Endothelial cell of umbilical vein (primary cell): ENCODE measurements around the gene HAUS3. TPM values are rescaled to one million over a fixed set of nuclear protein-coding genes. Genes with fewer than 3 reads are reported as not detected.

Experiments used
- BruUV-seq: library from RNA; stranded (reverse); fragments of 400-500 nt; replicated peaks from 2 replicates; lab custom pipeline; 2021; lab: Mats Ljungman, UMichigan
- CTCF ChIA-PET: fragments of 300-600, 350-600 bp; sonication (Branson Sonifier 250); formaldehyde crosslinking; loops from one replicate; lab custom pipeline; 2021; ENCODE audit warnings: antibody characterized with exemption, inconsistent platforms; lab: Charles Lee
- POLR2A ChIA-PET: fragments of 300-600, 350-600 bp; sonication (Branson Sonifier 250); formaldehyde crosslinking; loops from one replicate; lab custom pipeline; 2021; ENCODE audit warnings: antibody characterized with exemption, inconsistent platforms; lab: Charles Lee
- DNase-seq: peaks from one replicate; pipeline ENCODE4 v3.0.0-alpha.2; 2011; ENCODE audit warnings: low read depth, low spot score
- FAIRE-seq: peaks from 2 replicates; lab custom pipeline; 2011; peaks lifted over from hg19 to GRCh38; lab: Jason Lieb, UNC
- H2AFZ ChIP-seq: 2 replicates; pipeline ENCODE4 v1.6.0; 2012; ENCODE audit warnings: low read depth, low read length, control low read depth, inconsistent platforms
- H3K27ac ChIP-seq: 2 replicates; pipeline ENCODE4 v1.5.1; 2011; ENCODE audit warnings: low read depth, mild to moderate bottlenecking, control low read depth, low read length, moderate library complexity; ENCODE audit not compliant: insufficient read depth
- H3K27me3 ChIP-seq, 2 experiments: 2 replicates each; pipeline versions ENCODE4 v1.6.0 to v1.6.1; 2011; ENCODE audit warnings: low read length in 2 of 2, mixed read lengths in 1 of 2; ENCODE audit not compliant: control insufficient read depth in 2 of 2, insufficient read depth in 2 of 2
- H3K36me3 ChIP-seq, 2 experiments: 2 replicates in 1 of 2; 3 replicates in 1 of 2; pipeline ENCODE4 v1.5.1; 2011; ENCODE audit warnings: low read length in 2 of 2, mild to moderate bottlenecking in 1 of 2, moderate library complexity in 1 of 2; ENCODE audit not compliant: control insufficient read depth in 2 of 2, insufficient read depth in 2 of 2; ENCODE audit errors: extremely low read depth in 1 of 2
- H3K4me1 ChIP-seq: 3 replicates; pipeline ENCODE4 v1.5.1; 2011; ENCODE audit warnings: mild to moderate bottlenecking, low read length; ENCODE audit not compliant: control insufficient read depth, insufficient read depth; ENCODE audit errors: extremely low read depth
- H3K4me2 ChIP-seq: 2 replicates; pipeline ENCODE4 v1.6.1; 2011; ENCODE audit warnings: low read length, control low read depth, mixed read lengths; ENCODE audit not compliant: insufficient read depth
- H3K4me3 ChIP-seq, 3 experiments: fragments of 200-600 bp in 1 of 3; sonication (generic), shearing (Covaris generic) in 1 of 3; replicated peaks in 1 of 3; 2 replicates each; pipeline ENCODE4 v1.5.1; 2011 to 2016; ENCODE audit warnings: control low read depth in 3 of 3, low read length in 3 of 3, mild to moderate bottlenecking in 2 of 3, inconsistent platforms in 1 of 3, low read depth in 1 of 3, moderate library complexity in 1 of 3; ENCODE audit not compliant: insufficient read depth in 1 of 3
- H3K79me2 ChIP-seq: 2 replicates; pipeline ENCODE4 v1.6.0; 2012; ENCODE audit warnings: low read length, inconsistent platforms; ENCODE audit not compliant: control insufficient read depth, insufficient read depth
- H3K9ac ChIP-seq: replicated peaks from 2 replicates; pipeline ENCODE3; 2011; ENCODE audit warnings: low read length, control low read depth; ENCODE audit not compliant: insufficient read depth; ENCODE audit errors: extremely low read depth
- H3K9me1 ChIP-seq: replicated peaks from 3 replicates; pipeline ENCODE4 v1.6.0; 2011; ENCODE audit warnings: mild to moderate bottlenecking, low read length; ENCODE audit not compliant: control insufficient read depth, insufficient read depth; ENCODE audit errors: extremely low read depth
- H3K9me3 ChIP-seq: replicated peaks from 2 replicates; pipeline ENCODE4 v1.5.1; 2012; ENCODE audit warnings: low read length, inconsistent platforms; ENCODE audit not compliant: control insufficient read depth, insufficient read depth
- H4K20me1 ChIP-seq: replicated peaks from 2 replicates; pipeline ENCODE3; 2011; ENCODE audit warnings: mild to moderate bottlenecking, low read length; ENCODE audit not compliant: control insufficient read depth, insufficient read depth; ENCODE audit errors: extremely low read depth
- EZH2 ChIP-seq: IDR thresholded peaks from 2 replicates; pipeline ENCODE4 v1.6.1; 2012; ENCODE audit warnings: borderline replicate concordance, low read depth, mild to moderate bottlenecking, moderate library complexity, low read length, inconsistent platforms; ENCODE audit not compliant: severe bottlenecking
- FOS ChIP-seq: IDR thresholded peaks from 2 replicates; pipeline ENCODE4 v1.6.1; 2011; ENCODE audit warnings: mild to moderate bottlenecking, low read length, moderate library complexity, borderline replicate concordance; ENCODE audit not compliant: insufficient read depth
- GATA2 ChIP-seq: IDR thresholded peaks from 2 replicates; pipeline ENCODE4 v1.7.0; 2011; ENCODE audit warnings: low read depth, mild to moderate bottlenecking, moderate library complexity, mixed read lengths, low read length; ENCODE audit not compliant: insufficient read length, insufficient read depth
- MYC ChIP-seq: IDR thresholded peaks from one replicate; pipeline ENCODE4 v1.6.1; 2011; ENCODE audit warnings: mild to moderate bottlenecking, low read depth, low read length
- POLR2A ChIP-seq: IDR thresholded peaks from 2 replicates; pipeline ENCODE4 v1.6.1; 2012; ENCODE audit warnings: low read depth, mild to moderate bottlenecking, control low read depth, low read length
- POLR2AphosphoS5 ChIP-seq: IDR thresholded peaks from 2 replicates; pipeline ENCODE4 v1.6.1; 2012; ENCODE audit warnings: low read depth, mild to moderate bottlenecking, control low read depth, low read length, moderate library complexity; ENCODE audit not compliant: insufficient read depth
- dilution Hi-C: fragments of 300-500 bp; cut with MboI; formaldehyde crosslinking; loops from one replicate; pipeline ENCODE4 v1.15.0; 2019; ENCODE audit warnings: low sequenced_read_pairs; ENCODE audit not compliant: extremely low pct_ligation_motif_present
- intact Hi-C: fragments of 100-400 bp; cut with micrococcal nuclease; formaldehyde crosslinking; loops from one replicate; pipeline ENCODE4 v1.10.0; 2022
- polyA plus RNA-seq, 4 experiments: library from polyadenylated mRNA; depleted of rRNA in 3 of 4; stranded (reverse) in 3 of 4; unstranded in 1 of 4; fragments of >200 nt; gene quantifications; 2 replicates each; pipeline versions ENCODE4 v1.2.1 to v1.2.3, GENCODE V29; 2011 to 2012; ENCODE audit warnings: missing spikeins in 1 of 4
- total RNA-seq: library from RNA; stranded (reverse); gene quantifications from 2 replicates; pipeline ENCODE4 v1.2.3, GENCODE V29; 2021
- TF ChIP-seq, protein P1 (sequence below), 2 donors: IDR thresholded peaks; 1 replicate in 1 of 2; 2 replicates in 1 of 2; pipeline ENCODE4 v1.5.1; 2011; ENCODE audit warnings: low read length in 2 of 2, mild to moderate bottlenecking in 2 of 2, moderate library complexity in 2 of 2, control low read depth in 1 of 2, inconsistent platforms in 1 of 2, low read depth in 1 of 2; ENCODE audit not compliant: insufficient read depth in 1 of 2; ENCODE audit errors: extremely low read depth in 1 of 2

Gene HAUS3
- total and polyA plus RNA-seq, 2 donors (not counting 3 experiments of a cell fraction or from before 2014, with no cell fraction given): 4.4 to 15.9 TPM

DNA sequence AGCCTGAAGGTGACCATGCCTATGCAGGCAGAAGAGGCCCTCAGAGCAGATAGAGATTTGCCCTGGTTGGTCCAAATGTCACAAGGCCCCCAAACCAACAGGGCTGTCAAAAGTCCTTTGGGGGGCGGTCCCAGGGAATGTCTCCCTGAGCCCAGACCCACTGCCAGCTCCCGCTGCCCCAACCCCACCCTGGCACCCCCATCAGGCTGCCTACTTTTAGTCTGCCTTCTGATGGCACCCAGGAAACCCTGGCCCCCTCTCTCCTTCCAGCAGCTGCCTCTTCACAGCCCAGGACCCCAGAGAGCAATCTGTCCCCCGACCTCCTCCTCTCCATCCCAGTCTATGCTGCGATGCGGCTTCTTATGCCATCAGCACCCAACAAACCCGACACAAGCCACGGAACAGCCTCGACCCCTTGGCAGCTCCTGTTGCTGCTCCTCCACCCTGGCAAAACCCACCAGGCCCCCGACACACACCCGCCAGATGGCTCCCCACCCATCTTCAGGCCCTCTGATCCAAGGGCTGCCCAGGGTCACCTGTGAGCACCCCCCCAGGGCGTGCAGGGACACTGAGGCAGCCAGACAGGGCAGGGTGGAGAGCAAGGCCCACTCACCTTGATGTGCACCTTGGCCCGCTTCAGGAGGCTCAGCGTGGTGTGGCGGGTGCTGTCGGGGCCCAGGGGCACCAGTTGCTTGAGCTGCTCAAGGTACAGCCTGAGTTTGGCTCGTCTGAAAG lies 10.0 kb upstream of the HAUS3 start:
- peaks cover 2 to 39% of the 10 kb centered on the region in 2 experiments for H3K36me3 ChIP-seq
- TF ChIP-seq MYC: no peak
- no peak for TF ChIP-seq POLR2A
- TF ChIP-seq FOS: no peak
- no peak for TF ChIP-seq EZH2
- TF ChIP-seq, protein P1, sequence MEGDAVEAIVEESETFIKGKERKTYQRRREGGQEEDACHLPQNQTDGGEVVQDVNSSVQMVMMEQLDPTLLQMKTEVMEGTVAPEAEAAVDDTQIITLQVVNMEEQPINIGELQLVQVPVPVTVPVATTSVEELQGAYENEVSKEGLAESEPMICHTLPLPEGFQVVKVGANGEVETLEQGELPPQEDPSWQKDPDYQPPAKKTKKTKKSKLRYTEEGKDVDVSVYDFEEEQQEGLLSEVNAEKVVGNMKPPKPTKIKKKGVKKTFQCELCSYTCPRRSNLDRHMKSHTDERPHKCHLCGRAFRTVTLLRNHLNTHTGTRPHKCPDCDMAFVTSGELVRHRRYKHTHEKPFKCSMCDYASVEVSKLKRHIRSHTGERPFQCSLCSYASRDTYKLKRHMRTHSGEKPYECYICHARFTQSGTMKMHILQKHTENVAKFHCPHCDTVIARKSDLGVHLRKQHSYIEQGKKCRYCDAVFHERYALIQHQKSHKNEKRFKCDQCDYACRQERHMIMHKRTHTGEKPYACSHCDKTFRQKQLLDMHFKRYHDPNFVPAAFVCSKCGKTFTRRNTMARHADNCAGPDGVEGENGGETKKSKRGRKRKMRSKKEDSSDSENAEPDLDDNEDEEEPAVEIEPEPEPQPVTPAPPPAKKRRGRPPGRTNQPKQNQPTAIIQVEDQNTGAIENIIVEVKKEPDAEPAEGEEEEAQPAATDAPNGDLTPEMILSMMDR (IDR thresholded peaks at IDR 0.05; ENCODE audit: extremely low read depth in 1 of 2, insufficient read depth in 1 of 2, low read depth in 1 of 2, low read length in 2 of 2): no peak
- TF ChIP-seq POLR2AphosphoS5: no peak
- TF ChIP-seq GATA2: no peak
- no peaks in the 10 kb centered on the region for H4K20me1 ChIP-seq
- no peak overlapping the region for H3K4me2 ChIP-seq
- no peak for DNase-seq
- H3K4me1 ChIP-seq: peaks cover 10% of the 10 kb centered on the region
- intact Hi-C loops: no loop called here
- no peaks in the 10 kb centered on the region for H3K27me3 ChIP-seq
- BruUV-seq: no TSS peak
- H3K9me1 ChIP-seq: no peaks in the 10 kb centered on the region
- no peak overlapping the region for H3K9ac ChIP-seq
- POLR2A ChIA-PET: no interaction called here
- dilution Hi-C loops: no loop called here
- H3K27ac ChIP-seq: no peak overlapping the region
- no peak overlapping the region for H3K4me3 ChIP-seq
- H2AFZ ChIP-seq: no peak overlapping the region
- no peak for FAIRE-seq
- H3K79me2 ChIP-seq: no peaks in the 10 kb centered on the region
- CTCF ChIA-PET: no interaction called here
- H3K9me3 ChIP-seq: no peaks in the 10 kb centered on the region
